ENCODE measurements around the gene PALLD.
"Not testable (repeated sequence)": the region's sequence is repeated elsewhere in the genome, so short reads cannot be mapped to it uniquely, and the experiment has no call there.

PALLD gene

DNA sequence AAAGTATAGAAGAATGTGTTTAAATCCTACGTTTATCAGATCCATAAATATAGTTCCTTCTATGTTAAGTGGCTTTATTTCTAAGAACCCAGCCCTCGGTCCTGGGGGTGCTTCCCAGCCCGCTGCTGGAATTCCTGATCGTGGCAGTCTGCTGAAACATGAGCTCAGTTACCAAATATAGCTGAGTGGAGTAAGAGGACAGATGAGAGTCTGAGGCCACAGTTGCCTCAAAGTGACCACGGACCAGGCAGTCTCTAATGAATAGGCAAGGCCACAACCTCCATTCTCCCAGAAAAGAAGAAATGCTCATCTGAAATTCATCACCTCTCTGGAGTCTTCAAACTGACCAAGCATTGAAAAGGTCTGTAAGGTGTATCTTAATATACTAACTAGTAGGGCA lies at the start of gene PALLD:
PALLD (plus strand) TSS at position 219 of the 400 bp plus-strand sequence.
- no peak for DNase-seq (ENCODE audit: low read depth in 1 of 2, low spot score in 1 of 2)

DNA sequence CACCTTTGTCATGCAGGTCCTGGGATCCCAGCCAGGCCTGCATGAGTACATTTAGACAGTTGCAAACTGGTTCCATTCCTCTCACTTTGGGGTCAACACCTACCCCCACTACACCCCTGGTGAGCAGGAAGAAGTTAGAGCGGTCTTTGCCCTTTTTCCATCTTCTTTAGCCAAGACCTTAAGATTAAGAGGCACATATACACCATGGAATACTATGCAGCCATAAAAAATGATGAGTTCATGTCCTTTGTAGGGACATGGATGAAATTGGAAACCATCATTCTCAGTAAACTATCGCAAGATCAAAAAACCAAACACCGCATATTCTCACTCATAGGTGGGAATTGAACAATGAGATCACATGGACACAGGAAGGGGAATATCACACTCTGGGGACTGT lies 47.8 kb upstream of the PALLD start:
- not testable (repeated sequence) for DNase-seq (ENCODE audit: low read depth in 1 of 2, low spot score in 1 of 2)

DNA sequence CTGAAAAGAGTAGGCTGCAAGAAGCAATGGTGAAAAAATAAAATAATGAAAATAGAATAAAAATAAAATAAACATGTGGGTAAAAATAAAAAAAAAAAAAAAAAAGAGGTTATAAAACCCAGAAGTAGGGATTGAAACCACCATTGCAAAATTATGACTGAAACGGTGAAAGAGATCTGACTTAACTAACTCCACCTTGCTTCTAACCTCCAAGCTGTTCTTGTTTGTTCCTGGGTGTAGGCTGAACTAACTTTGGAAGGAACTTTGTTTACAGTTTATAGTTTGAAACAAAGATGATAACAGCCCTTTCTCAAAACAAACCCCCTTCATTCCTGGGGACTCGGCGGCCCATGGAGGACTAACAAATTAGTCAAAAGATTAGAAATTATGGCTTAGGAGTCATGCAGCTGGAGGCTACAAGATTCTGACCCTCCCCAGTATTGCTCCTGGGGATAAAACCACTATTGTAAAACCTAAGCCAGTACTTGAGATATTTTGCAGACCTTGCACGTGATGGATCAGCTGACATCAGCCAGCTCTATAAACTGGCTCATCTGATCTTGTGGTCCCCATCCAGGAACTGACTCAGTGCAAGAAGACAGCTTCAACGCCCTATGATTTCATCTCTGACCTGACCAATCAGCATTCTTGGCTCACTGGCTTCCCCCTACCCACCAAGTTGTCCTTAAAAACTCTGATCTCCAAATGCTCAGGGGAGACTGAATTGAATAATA lies 47.0 kb upstream of the PALLD start:
- no peak for DNase-seq (ENCODE audit: low read depth in 1 of 2, low spot score in 1 of 2)

DNA sequence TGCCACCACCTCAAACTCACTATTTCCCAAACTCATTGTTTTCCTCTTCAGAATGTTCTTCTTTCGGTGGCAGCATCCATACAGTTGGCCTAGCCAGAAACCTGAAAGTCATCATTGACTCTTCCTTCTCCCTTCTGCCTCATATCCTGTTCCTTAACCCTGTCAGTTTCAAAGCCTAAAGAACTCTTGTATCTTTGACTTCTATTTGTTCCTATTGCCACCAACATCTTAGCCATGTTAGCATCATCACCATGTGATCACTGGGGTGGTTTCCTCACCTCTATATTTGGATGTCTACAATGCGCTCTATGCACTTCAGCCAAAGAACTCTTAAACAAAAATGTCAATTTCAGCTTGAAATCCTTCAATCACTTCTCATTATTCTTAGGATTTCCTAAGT lies 45.5 kb upstream of the PALLD start:
- no peak for DNase-seq (ENCODE audit: low read depth in 1 of 2, low spot score in 1 of 2)

DNA sequence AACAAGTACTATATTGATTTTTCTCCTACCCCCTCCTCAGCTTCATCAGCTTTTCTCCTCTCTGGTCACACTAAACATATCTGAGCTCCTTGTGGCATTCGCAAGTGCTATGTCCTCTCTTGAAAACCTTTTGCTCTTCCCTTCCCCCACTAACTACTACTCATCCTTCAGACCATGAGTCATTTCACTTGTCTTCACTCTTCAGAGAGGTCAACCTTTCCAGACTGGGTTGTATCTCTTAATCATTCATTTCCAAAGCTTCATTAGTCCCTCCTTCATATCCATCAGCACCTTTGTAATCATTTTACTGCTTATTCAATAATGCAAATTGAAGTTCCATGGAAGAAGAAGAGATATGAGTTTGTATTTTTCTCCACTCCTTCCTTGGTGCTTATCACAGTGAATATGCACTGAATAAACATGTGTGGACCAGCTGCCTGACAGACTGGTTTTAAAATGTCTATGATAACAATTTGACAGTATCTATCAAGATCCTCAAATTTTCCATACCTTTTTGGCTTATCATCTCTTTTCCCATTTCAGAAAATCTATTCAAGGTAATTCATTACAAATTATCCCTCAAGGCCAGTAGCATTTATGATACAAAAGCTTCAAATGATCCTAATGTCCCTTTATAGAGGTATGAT lies 45.0 kb upstream of the PALLD start:
- no peak for DNase-seq (ENCODE audit: low read depth in 1 of 2, low spot score in 1 of 2)

DNA sequence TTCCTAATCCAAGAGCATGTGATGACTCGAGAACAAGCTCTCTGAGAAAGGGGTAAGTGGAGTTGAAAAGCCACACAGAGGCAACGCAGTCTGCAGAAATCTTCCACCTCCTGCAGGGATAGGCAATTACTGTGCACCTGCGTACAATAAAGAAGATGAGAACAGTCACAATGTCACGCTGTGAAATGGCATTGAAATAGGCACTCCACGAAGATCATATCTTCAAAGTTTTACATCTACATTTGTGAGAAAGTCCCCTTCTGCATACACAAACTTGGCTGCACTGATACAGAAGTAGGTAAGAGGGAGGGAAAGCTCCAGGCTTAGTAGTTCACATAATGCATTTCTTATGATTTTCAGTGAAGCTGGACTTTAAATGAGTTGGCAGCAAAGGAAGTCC lies 43.7 kb upstream of the PALLD start:
- no peak for DNase-seq (ENCODE audit: low read depth in 1 of 2, low spot score in 1 of 2)

DNA sequence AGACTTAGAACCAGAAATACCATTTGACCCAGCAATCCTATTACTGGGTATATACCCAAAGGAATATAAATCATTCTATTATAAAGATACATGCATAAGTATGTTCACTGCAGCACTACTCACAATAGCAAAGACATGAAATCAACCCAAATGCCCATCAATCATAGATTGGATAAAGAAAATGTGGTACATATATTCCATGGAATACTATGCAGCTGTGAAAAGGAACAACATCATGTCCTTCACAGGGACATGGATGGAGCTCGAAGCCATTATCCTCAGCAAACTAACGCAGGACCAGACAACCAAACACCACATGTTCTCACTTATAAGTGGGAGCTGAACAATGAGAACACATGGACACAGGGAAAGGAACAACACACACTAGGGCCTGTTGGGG lies 38.6 kb upstream of the PALLD start:
- DNase-seq (ENCODE audit: low read depth in 1 of 2, low spot score in 1 of 2), result not testable (repeated sequence)

DNA sequence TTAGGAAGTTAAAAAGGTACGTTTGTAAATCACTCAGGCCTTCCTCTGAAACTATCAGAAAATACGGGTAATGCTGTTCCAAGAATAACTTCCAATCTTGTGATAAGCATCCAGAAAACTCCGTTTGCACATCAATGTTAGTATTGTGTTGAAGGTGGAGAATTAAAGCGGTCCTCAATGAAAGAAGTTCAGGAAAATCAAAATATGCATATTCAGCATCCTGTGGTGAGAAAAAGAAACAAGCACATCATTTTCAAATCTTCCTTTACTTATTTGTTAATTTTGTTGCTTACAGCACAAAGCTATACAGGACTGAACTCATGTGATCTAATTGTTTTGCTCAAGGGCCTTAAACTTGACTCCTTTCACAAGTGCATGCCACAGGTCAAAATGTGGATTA lies 35.0 kb upstream of the PALLD start:
- no peak for DNase-seq (ENCODE audit: low read depth in 1 of 2, low spot score in 1 of 2)

DNA sequence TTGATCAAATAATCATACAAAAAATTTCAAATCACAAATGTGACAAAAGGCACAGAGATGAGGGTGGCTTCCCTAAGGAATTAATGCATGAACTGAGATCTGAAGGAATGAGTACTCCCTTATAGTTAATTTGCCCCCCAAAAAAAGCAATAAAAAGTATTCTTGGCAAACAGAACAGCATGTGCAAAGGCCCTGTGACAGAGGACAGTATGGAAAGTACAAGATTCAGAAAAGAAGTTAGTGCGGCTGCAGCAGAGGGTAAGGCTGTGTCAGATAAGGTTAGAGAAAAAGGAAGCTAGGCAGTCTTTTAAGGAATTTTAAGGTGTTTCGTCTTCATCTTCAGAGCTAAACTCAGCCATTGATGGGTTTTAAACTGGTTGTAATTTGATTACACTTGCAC lies 23.9 kb upstream of the PALLD start:
- DNase-seq (ENCODE audit: low read depth in 1 of 2, low spot score in 1 of 2), result no peak

DNA sequence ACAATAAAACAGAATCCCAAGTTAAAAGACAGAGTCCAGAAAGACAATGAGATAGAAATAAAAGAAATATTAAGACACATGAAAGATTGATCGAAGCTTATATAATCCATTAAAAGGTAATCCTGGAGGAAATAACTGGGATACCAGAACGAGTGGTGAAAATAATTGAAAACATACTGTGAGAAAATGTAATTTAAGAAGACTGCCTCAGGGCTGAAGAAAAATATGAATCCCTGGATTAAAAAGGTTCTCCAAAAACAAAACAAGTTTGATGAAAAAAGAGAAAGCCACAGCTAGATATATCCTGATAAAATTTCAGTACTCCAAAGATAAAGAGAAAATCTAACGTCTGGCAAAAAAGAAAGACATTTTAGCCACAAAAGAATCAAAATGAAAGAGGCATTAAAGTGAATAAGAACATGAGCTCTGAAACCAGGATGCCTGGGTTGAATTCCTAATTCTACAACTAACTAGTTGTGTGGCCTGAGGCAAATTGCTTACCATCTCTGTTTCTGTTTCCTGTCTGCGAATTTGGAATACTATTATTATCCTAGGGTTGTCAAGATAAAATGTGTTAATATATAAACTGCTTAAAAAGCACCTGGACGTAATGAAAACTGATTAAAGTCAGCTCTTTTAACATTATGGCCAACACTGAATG lies 22.1 kb upstream of the PALLD start:
- DNase-seq (ENCODE audit: low read depth in 1 of 2, low spot score in 1 of 2), result no peak

DNA sequence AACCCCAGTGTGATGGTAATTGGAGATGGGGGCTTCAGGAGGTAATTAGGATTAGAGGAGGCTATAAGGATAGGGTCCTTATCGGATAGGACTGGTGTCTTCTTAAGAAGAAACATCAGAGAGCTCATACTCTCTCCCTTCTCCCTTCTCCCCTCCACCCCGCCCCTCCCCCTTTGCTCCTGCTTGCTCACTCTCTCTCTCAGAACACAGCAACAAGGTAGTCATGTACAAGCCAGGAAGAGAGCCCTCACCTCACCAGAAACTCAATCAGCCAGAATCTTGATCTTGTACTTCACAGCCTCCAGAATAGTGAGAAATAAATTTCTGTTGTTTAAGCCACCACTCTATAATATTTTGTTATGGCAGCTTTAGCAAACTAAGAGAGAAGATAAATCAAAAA lies 21.1 kb upstream of the PALLD start:
- no peak for DNase-seq (ENCODE audit: low read depth in 1 of 2, low spot score in 1 of 2)

DNA sequence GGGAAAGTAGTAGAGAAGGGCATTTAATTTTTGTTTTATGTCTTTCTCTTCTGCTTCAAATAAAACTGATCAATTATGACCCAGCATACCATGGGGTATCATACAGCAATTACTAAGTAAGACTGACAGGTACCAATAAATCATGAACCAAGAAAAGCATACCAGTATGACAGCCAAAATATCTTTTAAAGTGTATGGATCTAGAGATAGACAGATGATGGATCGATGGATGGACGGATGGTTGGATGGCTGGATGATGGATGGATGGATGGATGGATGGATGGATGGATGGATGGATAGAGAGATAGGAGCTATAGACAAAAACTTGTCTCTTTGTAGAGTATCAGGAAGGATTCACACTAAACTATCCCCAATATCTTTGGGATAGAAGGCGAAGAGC lies 18.0 kb upstream of the PALLD start:
- DNase-seq (ENCODE audit: low read depth in 1 of 2, low spot score in 1 of 2), result no peak

DNA sequence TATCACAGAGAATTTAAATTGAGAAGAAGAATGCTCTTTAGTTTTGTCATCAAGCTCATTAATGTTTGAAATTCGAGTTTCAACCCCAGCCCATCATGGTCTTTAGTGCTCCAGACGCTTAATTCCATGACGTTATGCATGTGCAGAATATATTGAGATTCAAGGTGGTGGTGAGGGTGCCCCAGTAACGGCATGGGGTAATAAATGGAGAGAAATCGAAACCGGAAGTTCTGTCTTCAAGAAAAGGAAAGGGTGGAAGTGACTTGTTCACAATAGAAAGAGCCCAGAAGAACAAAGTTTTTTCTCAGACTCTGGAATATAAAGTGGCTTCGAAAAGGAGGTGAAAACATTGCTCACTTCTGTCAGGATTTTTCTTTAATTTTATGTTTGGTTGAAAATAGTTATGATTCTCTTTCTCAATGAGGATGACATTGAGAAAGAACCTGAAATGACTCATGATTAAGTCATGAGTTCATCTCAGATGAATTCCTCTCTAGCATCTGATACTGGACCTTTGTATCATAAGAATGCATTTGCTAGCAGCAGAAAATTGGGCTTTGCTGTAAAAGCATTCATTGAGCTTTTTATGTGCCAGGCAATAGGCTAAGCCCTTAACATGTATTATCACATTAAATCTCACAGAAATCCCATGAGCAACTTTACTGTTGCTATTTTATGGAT lies 15.8 kb upstream of the PALLD start:
- no peak for DNase-seq (ENCODE audit: low read depth in 1 of 2, low spot score in 1 of 2)

DNA sequence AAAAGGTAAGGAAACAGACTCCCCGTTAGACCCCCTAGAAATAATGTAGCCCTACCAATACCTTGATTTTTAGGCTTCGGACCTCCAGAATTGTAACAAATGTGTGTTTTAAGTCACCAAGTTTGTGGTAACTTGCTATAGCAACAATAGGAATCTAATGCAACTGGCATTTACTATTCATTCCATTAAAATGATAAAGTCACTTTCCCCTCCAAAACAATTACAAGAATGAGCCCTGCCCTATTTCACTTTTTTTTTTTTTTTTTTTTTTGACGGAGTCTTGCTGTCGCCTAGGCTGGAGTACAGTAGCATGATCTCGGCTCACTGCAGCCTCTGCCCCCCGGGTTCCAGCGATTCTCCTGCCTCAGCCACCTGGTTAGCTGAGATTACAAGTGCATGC lies 13.0 kb upstream of the PALLD start:
- DNase-seq (ENCODE audit: low read depth in 1 of 2, low spot score in 1 of 2), result no peak

DNA sequence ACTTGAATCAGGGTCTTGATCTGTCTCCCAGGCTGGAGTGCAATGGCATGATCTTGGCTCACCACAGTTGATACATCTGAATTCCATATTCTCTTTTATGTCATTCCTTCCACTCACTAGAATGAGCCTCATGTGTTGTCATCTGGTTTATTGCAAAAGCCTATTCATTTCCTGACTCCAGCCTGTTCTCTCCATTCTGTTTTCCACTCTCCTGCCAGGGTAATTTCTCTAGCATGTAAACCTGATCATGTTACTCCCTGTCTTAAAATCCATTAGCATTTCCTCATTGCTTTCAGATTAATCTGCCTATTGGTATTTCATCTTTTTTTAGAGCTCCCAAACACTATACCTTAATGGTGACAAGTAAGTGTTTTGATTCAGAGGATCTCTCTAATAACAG lies 12.2 kb upstream of the PALLD start:
- no peak for DNase-seq (ENCODE audit: low read depth in 1 of 2, low spot score in 1 of 2)

DNA sequence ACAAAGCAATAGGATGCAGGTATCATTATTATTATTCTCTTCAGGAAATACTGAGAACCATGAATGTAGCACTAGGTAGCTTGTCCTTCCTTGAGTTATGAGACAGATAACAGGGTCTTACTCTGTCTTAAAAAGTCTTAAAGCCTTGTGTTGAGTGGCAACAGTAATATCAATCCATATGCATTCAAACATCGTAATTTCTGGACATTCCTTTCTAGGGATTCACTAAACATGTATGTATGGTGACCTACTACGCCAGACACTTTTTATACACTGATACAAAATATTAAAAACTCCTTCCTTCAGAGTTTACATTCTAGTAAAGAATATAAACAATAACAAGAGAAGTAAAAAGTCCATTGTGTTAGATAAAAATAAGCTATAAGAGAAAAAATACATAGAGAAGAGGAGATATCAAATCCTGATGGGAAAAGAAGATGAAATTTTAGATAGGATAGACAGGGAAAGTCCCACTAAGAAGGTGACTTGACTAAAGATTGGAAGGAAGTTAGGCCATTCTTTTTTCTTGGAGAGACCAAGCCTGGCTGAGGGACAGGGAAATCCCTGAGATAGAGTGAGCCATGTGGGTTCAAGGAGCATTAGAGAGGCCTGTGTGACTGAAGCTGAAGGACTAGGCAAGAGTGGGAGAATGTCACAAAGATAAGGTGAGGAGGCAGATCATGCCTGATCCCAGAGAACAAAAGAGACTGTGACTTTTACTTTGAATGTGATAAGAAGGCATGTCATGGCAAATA lies 11.5 kb upstream of the PALLD start:
- no peak for DNase-seq (ENCODE audit: low read depth in 1 of 2, low spot score in 1 of 2)

DNA sequence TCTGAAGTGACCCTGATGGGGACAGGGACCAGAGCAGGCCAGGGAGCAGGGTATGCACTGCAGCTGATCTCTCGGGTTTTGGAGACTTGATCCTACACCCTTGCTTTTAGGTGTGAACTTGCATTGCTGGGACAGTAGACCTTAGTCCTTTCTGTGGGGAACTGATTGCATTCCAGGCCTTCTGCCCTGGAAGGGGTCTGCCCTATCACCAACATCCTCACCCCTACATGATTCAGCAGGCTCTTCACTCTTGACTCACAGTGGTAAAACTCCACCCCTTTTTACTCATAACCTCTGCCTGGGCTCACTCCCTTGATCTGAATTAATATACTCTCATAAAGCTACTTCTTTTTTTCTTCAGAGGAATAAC lies 10.0 kb upstream of the PALLD start:
- no peak for DNase-seq (ENCODE audit: low read depth in 1 of 2, low spot score in 1 of 2)

DNA sequence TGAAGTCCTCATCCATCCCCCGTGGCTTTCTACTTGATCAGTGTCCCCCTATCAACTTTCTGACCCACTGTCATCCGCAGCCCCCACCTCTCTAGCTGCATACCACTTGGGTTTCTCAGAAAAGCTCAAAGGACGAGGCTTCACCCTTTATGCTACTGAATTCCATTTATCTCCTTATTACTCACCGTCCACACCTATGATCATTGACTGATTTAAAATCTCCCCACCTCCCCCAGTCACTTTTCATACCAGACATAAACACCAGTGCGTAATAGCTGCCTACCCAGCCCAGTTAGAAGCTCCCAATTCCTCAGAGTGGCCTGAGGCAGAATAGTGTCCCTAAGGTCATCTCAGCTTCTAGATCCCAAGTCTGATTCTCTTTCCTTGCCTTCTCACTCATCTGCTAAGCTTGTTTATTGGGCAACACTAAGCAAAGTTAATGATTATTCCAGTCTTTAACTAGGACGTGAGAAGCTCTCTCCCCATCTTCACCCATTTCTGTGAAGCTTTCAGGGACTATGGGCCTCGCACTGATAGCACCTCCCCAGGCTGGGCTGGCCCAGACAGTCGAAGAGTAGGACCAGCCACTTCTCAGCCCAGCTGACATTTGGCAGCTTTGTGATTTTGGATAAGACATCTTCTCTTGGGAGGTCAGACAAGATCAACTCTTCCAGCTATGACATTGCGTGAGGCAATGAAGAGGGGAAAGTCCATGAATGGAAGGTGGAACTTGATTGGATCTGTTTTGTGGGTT lies 9.4 kb upstream of the PALLD start:
- DNase-seq (ENCODE audit: low read depth in 1 of 2, low spot score in 1 of 2), result no peak

DNA sequence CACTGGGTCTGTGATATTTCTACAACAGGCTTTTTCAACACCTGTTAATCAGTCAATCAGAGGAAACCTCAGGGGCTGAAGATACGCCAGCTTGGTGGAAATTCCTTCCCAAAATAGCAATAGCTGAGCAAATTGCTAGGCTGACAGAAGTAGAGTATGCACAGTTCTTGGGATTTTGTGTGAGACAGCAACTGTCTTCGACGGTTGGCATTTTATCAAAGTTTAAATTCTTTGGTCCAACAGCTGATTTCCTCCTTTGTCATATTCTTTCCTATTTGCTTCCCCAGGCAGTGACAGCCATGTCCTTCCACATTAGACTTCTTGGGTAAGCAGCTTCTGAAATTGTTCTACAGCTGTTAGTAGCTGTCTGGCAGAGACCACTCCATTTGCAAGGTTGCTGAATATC lies 8.0 kb upstream of the PALLD start:
- DNase-seq (ENCODE audit: low read depth in 1 of 2, low spot score in 1 of 2), result no peak

DNA sequence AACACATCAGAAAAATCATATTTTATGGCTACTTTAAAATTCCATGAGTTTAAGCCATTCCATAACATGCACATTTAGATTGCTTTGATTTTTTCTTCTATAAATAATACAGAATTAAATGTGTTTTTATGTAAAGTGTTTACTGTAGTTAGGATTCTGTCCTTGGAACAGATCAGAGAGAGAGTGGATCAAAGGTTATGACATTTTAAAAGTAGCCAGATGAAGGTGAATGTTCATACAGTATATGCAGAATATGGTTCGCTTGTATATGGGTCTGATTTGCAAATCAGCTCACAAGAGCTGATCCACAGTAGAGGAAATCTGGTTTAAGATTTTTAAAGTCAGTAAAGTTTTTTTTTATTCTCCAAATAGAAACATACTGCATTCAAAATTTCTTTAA lies 7.2 kb upstream of the PALLD start:
- no peak for DNase-seq (ENCODE audit: low read depth in 1 of 2, low spot score in 1 of 2)

DNA sequence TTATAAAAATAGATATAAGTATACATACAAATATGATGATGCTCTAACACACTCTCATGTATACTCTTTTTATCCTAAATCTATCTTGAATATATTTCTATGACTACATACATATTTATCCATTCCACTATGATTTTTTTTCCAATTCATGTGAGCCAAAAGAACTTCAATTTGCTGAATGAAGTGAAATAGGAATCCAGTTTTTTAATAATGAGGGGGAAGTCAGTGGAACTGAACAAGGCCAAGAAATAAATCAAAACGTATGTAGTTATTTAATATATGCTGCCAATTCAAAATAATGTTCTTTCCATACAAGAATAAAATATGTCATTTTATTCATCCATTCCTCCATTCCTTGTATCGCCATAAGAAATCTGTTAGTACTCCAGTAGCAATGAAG lies 6.1 kb upstream of the PALLD start:
- no peak for DNase-seq (ENCODE audit: low read depth in 1 of 2, low spot score in 1 of 2)
